GM18508 (cell line): ENCODE data around the gene ANXA4.

Experiments used
- ATAC-seq: cut with Tn5 transposase; IDR thresholded peaks from one replicate; pipeline ENCODE4 v1.9.1; 2021; ENCODE audit warnings: moderate number of reproducible peaks; ENCODE audit not compliant: insufficient read depth, unreplicated experiment

ANXA4 gene

GRCh38 chr2:69741575-69742321 lies at the start of gene ANXA4:
Gene ANXA4 (plus strand): TSS chr2:69742134. CDS start chr2:69781566, 39,432 bp downstream.
- ATAC-seq, result peak; percentile 61

- ATAC-seq, result no peak
Observed at GRCh38 chr2:69692424-69692823, 49.5 kb upstream of the ANXA4 start.

DNA sequence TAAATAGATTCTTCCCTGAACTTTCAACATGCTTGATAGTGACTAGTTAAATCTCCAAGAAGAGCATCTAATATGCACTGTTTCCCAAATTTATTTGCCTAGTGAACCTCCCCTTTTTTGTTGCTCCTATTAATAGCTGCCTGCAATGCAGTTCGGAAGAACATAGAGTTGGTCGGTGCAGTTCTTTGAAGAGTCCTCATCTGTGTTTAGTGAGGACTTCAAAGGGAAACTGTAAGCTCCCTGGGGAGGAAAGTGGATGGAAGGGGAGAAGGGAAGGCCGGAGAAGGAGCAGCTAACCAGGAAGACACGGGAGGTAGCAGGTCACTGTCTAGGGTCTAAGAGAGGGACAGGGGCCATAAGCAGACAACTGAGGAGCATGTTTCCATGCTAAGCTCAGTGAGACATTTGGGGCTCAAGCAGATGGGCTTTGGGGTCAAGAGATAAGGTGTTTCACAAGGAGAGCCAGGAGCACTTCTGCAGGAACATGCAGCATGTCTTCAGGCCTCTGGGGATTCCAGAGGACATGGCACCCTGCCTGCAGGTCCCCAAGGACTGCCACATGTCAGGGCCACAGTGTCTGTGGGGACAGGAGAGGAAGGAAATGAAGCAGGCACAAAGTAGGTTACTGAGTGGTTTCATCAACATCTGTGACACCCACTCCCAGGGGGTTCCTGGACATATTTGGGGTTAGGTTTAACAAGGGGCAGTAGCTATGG lies 48.7 kb upstream of the ANXA4 start:
- ATAC-seq, result no peak

DNA sequence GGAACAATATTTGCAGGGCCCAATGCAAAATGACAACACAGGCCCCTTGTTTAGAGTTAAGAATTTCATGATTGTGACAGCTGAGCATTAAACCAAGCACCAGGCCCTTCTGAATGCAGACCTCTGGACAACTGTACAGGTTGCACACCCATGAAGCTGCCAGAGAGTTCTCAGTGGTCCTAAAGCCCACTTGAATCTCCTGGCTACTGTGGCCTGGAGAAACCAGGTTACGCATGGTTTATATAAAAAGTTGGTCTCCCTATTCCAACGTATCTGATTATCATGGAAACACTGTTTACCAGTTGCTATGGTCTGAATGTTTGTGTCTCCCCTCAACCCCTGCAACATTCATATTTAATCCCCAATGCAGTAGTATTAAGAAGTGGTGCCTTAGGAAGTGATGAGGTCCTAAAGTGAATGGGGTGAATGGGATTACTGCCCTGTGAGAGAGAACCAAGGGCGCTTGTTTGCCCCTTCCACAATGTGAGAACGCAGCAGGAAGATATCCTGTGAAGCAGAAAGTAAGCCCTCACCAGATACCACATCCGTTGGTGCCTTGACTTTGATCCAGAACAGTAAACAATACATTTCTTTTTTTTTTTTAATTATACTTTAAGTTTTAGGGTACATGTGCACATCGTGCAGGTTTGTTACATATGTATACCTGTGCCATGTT lies 48.0 kb upstream of the ANXA4 start:
- no peak for ATAC-seq

- no peak for ATAC-seq
Observed at GRCh38 chr2:69694894-69695849, 46.8 kb upstream of the ANXA4 start.

DNA sequence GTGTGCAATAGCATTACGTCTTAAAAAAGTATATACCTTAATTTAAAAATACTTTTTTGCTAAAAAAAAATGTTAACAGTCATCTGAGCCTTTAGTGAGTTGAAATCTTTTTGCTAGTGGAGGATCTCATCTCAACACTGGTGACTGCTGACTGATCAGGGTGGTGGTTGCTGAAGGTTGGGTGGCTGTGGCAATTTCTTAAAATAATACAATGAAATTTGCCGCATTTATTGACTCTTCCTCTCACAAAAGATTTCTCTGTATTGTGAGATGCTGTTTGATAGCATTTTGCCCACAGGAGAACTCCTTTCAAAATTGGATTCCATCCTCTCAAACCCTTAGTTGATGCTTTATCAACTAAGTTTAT lies 46.1 kb upstream of the ANXA4 start:
- no peak for ATAC-seq

DNA sequence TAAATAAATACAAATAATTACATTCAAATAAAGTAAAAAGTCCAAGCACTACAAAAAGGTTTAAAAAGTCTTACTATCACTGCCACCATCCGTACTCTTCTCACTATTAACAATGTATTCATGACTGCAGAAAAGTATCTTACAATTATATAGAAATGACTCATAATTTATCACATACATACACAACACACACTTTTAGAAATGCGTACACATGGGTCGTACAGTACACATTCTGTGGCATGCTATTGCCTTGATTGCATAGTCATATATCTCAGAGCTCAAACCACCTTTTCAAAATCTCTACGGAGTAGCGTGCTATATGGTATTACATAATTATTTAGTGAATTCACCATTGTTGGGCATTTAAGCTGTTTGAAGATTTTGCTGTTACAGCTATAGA lies 41.6 kb upstream of the ANXA4 start:
- ATAC-seq, result no peak

DNA sequence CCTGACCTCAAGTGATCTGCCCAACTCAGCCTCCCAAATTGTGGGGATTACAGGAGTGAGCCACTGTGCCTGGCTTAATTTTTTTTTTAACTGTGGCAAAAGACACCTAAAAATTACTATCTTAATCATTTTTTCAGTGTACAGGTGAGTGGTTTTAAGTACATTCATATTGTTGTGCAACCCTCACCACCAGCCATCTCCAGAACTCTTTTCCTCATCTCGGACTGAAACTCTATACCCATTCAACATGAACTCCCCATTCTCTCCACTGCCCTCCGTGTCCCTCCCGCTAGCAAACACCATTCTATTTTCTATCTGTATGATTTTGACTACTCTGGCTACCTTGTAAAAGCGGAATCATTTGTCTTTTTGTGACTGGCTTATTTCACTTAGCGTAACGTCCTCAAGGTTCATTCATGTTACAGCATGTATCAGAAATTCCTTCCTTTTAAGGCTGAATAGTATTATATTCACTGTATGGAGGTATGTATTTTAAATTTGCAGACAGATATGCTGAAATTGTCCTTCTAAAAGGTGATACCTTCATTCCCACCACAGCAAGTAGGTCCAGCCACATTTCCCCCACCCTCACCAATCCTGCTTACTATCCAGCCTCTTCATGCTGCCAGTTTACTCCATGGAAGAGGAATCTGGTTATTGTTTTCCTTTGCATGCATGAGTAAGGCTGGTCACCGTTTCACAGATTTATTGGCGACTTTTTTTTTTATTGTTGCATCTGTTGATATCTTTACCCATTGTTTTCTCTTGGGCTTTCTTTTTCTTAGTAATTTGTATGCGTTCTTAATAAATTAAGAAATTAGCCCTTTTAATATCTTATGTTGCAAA lies 40.6 kb upstream of the ANXA4 start:
- ATAC-seq, result no peak

DNA sequence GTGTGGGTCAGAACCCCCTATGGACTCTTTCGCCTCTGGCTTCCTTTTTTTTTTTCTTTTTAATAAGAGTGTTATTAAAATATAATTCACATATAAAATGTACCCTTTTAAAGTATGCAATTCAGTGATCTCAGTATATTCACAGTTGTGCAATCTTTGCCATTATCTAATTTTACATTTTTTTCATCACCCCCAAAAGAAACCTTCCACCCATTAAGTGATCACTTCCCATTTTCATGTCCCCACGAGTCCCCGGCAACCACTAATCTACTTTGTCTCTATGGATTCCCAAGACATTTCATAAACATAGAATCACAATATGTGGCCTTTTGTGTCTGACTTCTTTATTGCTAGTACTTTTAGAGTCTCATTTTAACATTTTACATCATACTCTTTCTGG lies 38.7 kb upstream of the ANXA4 start:
- no peak for ATAC-seq

GRCh38 chr2:69704446-69704845 lies 37.5 kb upstream of the ANXA4 start:
- no peak for ATAC-seq

DNA sequence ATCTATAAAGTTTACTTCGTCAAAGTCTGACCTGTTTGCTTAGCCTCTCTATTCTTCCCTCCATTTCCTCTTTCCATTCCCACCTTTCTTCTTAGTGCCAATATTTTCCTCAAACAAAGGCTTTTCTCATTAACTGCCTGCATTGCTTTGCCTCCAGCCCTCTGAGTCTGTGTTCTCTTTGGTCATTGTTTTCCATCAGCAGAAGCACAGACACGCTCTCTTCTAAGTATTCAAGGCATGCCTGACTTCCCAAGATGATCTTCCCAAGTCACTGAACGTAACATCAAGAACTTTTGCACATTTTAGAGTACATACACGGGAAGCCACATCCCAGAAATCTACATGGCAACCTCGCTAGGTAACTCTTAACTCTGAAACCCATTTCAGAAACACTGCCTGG lies 32.6 kb upstream of the ANXA4 start:
- ATAC-seq, result no peak

GRCh38 chr2:69711971-69712370 lies 30.0 kb upstream of the ANXA4 start:
- no peak for ATAC-seq

GRCh38 chr2:69714024-69714423 lies 27.9 kb upstream of the ANXA4 start:
- ATAC-seq, result no peak

GRCh38 chr2:69714539-69715220 lies 27.3 kb upstream of the ANXA4 start:
- ATAC-seq, result peak; percentile 62

DNA sequence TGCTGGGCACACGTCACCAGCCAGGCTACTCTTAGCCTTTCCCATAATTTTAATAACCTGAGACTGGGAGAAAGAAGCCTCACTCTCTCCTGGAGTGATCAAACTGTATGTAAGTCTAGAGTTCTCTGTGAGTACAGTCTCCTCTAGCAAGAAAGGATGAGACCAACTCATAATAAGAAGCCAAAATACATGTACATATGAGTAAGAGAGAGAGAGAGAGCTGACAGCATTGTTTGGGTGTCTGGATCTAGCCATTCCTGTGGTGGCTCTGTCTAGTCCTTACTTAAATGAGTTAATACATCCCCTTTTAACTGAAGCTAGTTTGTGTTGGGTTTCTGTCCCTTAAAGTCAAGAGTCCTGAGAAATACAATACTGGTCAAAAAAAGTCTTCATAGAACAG lies 26.0 kb upstream of the ANXA4 start:
- ATAC-seq, result no peak

- ATAC-seq, result no peak
Observed at GRCh38 chr2:69716555-69717120, 25.3 kb upstream of the ANXA4 start.

DNA sequence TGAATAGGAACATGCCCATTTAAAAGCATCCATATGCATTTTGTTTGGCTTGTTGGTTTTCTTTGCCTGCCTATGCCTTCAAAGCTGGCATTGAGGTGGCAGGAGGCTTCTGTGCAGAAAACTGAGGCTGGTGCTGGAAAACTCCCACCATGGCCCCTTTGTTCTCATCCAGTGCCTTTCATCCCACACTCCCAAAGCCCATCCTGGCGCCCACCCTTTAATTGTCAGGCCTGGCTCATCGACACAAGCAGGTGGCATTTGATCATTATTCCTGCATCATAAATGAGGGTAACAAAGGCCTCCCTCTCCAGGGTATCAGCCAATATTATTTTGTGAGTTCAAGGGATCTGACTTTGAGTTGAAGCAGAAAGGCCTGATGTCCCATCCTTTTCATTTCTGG lies 24.7 kb upstream of the ANXA4 start:
- no peak for ATAC-seq

DNA sequence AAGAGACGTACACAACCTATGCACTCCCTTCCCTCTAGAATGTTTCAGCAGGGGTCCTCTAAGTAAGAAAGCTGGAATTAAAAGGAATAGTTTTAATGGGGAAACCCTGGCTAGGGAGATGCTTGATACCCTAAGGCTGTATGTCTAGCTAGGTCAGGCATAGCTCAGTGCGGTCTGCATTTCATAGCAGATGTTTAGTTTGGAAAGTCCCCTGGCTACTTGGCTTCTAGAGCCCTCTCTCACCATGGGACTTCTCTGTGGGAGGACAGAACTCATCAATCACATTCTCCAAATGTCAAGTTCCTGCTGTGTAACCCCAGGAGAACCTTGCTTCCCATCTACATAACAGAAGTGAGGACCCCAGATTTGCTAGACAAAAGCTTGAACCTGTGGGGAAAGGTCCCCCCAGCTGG lies 24.1 kb upstream of the ANXA4 start:
- no peak for ATAC-seq
